IMR-90 (cell line): ENCODE measurements around the gene DYNLT2. TPM values are rescaled to one million over a fixed set of nuclear protein-coding genes. Genes with fewer than 3 reads are reported as not detected.
A peak's percentile ranks its signal among the peaks of the same experiment; 100 is the strongest.

ENCODE experiments used
- ATAC-seq: fragments of 200-7000 bp; cut with Tn5 transposase; 2 replicates; pipeline ENCODE4 v1.9.1; 2020; ENCODE audit warnings: low read depth, mild to moderate bottlenecking, moderate library complexity
- BruUV-seq: library from RNA; stranded (reverse); fragments of 400-500 nt; replicated peaks from 2 replicates; lab custom pipeline; 2021; lab: Mats Ljungman, UMichigan
- CTCF ChIA-PET: fragments of 300-600 bp; formaldehyde crosslinking; extraction: SDS; loops from one replicate; lab custom pipeline; 2021; ENCODE audit warnings: antibody characterized with exemption; lab: Yijun Ruan, JAX
- POLR2A ChIA-PET: fragments of 300-600 bp; sonication (Branson Sonifier 250); formaldehyde crosslinking; loops from one replicate; lab custom pipeline; 2022; ENCODE audit warnings: antibody characterized with exemption; ENCODE audit not compliant: unreplicated experiment; lab: Charles Lee
- DNase-seq: peaks from one replicate; pipeline ENCODE4 v3.0.0; 2013
- H2AFZ ChIP-seq: replicated peaks from 2 replicates; pipeline ENCODE3; 2013; ENCODE audit warnings: low read length, mild to moderate bottlenecking; ENCODE audit not compliant: poor library complexity
- H2AK5ac ChIP-seq: 2 replicates; pipeline ENCODE4 v1.6.1; 2013; ENCODE audit warnings: low read depth, low read length, inconsistent platforms
- H2AK9ac ChIP-seq: replicated peaks from 2 replicates; pipeline ENCODE3; 2013; ENCODE audit warnings: mild to moderate bottlenecking, low read depth, low read length, moderate library complexity; ENCODE audit not compliant: poor library complexity
- H2BK120ac ChIP-seq: 2 replicates; pipeline ENCODE4 v1.6.1; 2013; ENCODE audit warnings: low read depth, low read length, inconsistent platforms
- H2BK15ac ChIP-seq: 3 replicates; pipeline ENCODE4 v1.6.1; 2013; ENCODE audit warnings: low read depth, low read length, inconsistent platforms
- H2BK20ac ChIP-seq: 2 replicates; pipeline ENCODE4 v1.6.1; 2013; ENCODE audit warnings: low read depth, mild to moderate bottlenecking, inconsistent platforms, low read length, moderate library complexity
- H2BK5ac ChIP-seq: 2 replicates; pipeline ENCODE4 v1.6.1; 2013; ENCODE audit warnings: mild to moderate bottlenecking, low read depth, low read length, inconsistent platforms; ENCODE audit not compliant: poor library complexity, severe bottlenecking
- H3K14ac ChIP-seq: replicated peaks from 2 replicates; pipeline ENCODE4 v1.6.1; 2013; ENCODE audit warnings: low read depth, low read length, inconsistent platforms
- H3K18ac ChIP-seq: 2 replicates; pipeline ENCODE4 v1.6.1; 2013; ENCODE audit warnings: low read depth, low read length, control low read depth
- H3K23ac ChIP-seq: 2 replicates; pipeline ENCODE4 v1.6.1; 2013; ENCODE audit warnings: low read depth, low read length, inconsistent platforms
- H3K27ac ChIP-seq: 2 replicates; pipeline ENCODE4 v1.5.1; 2013; ENCODE audit warnings: mild to moderate bottlenecking, control low read depth, low read length; ENCODE audit not compliant: insufficient read depth
- H3K27me3 ChIP-seq: 2 replicates; pipeline ENCODE4 v1.6.1; 2013; ENCODE audit warnings: low read length; ENCODE audit not compliant: control insufficient read depth, insufficient read depth
- H3K36me3 ChIP-seq: 2 replicates; pipeline ENCODE4 v1.6.1; 2013; ENCODE audit warnings: low read length, mixed read lengths; ENCODE audit not compliant: control insufficient read depth, insufficient read depth
- H3K4ac ChIP-seq: 2 replicates; pipeline ENCODE4 v1.6.1; 2013; ENCODE audit warnings: low read depth, low read length, inconsistent platforms
- H3K4me1 ChIP-seq: 2 replicates; pipeline ENCODE4 v1.6.1; 2013; ENCODE audit warnings: low read length, mixed read lengths; ENCODE audit not compliant: control insufficient read depth, insufficient read depth
- H3K4me2 ChIP-seq: 2 replicates; pipeline ENCODE4 v1.6.1; 2013; ENCODE audit warnings: low read depth, mild to moderate bottlenecking, control low read depth, low read length, moderate library complexity
- H3K4me3 ChIP-seq: 2 replicates; pipeline ENCODE4 v1.5.1; 2013; ENCODE audit warnings: low read depth, mild to moderate bottlenecking, control low read depth, low read length, moderate library complexity; ENCODE audit not compliant: insufficient read depth
- H3K56ac ChIP-seq: 2 replicates; pipeline ENCODE4 v1.6.1; 2013; ENCODE audit warnings: low read length, inconsistent platforms; ENCODE audit not compliant: insufficient read depth; ENCODE audit errors: extremely low read depth
- H3K79me1 ChIP-seq, 2 experiments: 2 replicates each; pipeline ENCODE4 v1.6.1; 2013; ENCODE audit warnings: low read length in 2 of 2, inconsistent platforms in 1 of 2, low read depth in 1 of 2
- H3K9ac ChIP-seq: 2 replicates; pipeline ENCODE4 v1.6.1; 2013; ENCODE audit warnings: low read depth, low read length, control low read depth
- H3K9me1 ChIP-seq: 2 replicates; pipeline ENCODE4 v1.6.1; 2013; ENCODE audit warnings: low read length, inconsistent platforms; ENCODE audit not compliant: insufficient read depth
- H3K9me3 ChIP-seq: 2 replicates; pipeline ENCODE4 v1.6.1; 2013; ENCODE audit warnings: low read length; ENCODE audit not compliant: control insufficient read depth, insufficient read depth
- H4K20me1 ChIP-seq: 2 replicates; pipeline ENCODE4 v1.6.1; 2013; ENCODE audit warnings: low read length, inconsistent platforms; ENCODE audit not compliant: insufficient read depth
- H4K5ac ChIP-seq: 2 replicates; pipeline ENCODE4 v1.6.1; 2013; ENCODE audit warnings: mild to moderate bottlenecking, low read depth, low read length, control low read depth
- H4K8ac ChIP-seq, 2 experiments: 2 replicates each; pipeline ENCODE4 v1.6.1; 2013; ENCODE audit warnings: low read depth in 2 of 2, low read length in 2 of 2, control low read depth in 1 of 2, inconsistent platforms in 1 of 2
- H4K91ac ChIP-seq: 2 replicates; pipeline ENCODE4 v1.6.1; 2013; ENCODE audit warnings: low read depth, low read length, inconsistent platforms; ENCODE audit not compliant: insufficient read depth
- RFX5 ChIP-seq: IDR thresholded peaks from 2 replicates; pipeline ENCODE4 v1.8.0; 2012; ENCODE audit warnings: low read depth, mild to moderate bottlenecking, low read length, moderate library complexity
- WGBS, 2 experiments: methylation state at CpG; one replicate each; pipeline versions ENCODE4 v1.1.5 to v1.1.7; 2013; ENCODE audit warnings: missing lambda C conversion rate in 2 of 2; ENCODE audit not compliant: insufficient read length in 1 of 2; ENCODE audit errors: extremely low coverage in 2 of 2; 5-methylcytosine and 5-hydroxymethylcytosine counted together
- dilution Hi-C: fragments of 300-500 bp; cut with HindIII; formaldehyde crosslinking; loops from one replicate; pipeline ENCODE4 v1.14.3; 2018; ENCODE audit warnings: low sequenced_read_pairs; ENCODE audit not compliant: unreplicated experiment
- in situ Hi-C: fragments of 300-500 bp; cut with MboI; formaldehyde crosslinking; loops from 3 replicates; pipeline ENCODE4 v1.14.3; 2019; ENCODE audit warnings: low sequenced_read_pairs, inconsistent platforms, mixed read lengths
- intact Hi-C: fragments of 100-400 bp; cut with micrococcal nuclease; formaldehyde crosslinking; loops from 2 replicates; pipeline ENCODE4 v1.10.0; 2022
- polyA plus RNA-seq, 3 experiments: library from polyadenylated mRNA; depleted of rRNA; stranded (reverse); fragments of >200 nt; gene quantifications; 2 replicates each; pipeline ENCODE4 v1.2.3, GENCODE V29; 2012; ENCODE audit warnings: low replicate concordance in 1 of 3
- total RNA-seq: library from RNA; depleted of rRNA; stranded (reverse); fragments of >200 nt; gene quantifications from 2 replicates; pipeline ENCODE4 v1.2.3, GENCODE V29; 2012

Gene DYNLT2
- total and polyA plus RNA-seq, 2 of the 4 experiments (the other 2 are of a cell fraction) = 0.36 to 0.44 TPM

- ChIA-PET POLR2A (no interaction called here), CTCF (interaction anchor here (0.9 kb wide), 1 partner anchor 12 kb away, joined by 3 read pairs; the partner anchor contains the start of gene ERMARD)
- Histone ChIP-seq H3K56ac (no peak overlapping the region), H2BK20ac (no peak overlapping the region; the same call in 1 of the 2 replicates), H4K20me1 (no peaks in the 10 kb centered on the region), H4K8ac (no peak overlapping the region), H4K5ac (no peak overlapping the region), H3K23ac (no peak overlapping the region), H3K27ac (no peak overlapping the region), H3K4me3 (no peak overlapping the region), H3K79me1 (peaks cover 3 to 7% of the 10 kb centered on the region in 2 experiments; a peak in 2 of 4 replicates), H2BK5ac (no peak overlapping the region), H2BK15ac (no peak overlapping the region), H3K14ac (no peak overlapping the region), H2AFZ (no peak overlapping the region), H3K4ac (no peak overlapping the region), H3K36me3 (peaks cover 46% of the 10 kb centered on the region), H3K4me2 (no peak overlapping the region), H3K9ac (no peak overlapping the region), H3K18ac (0 out of 2 replicates have a peak overlapping the region, but pooled peaks have one; percentile 6), H2AK9ac (no peak overlapping the region), H3K27me3 (no peaks in the 10 kb centered on the region), H3K9me1 (peaks cover 8% of the 10 kb centered on the region), H2AK5ac (no peak overlapping the region), H2BK120ac (no peak overlapping the region), H3K4me1 (peaks cover 19% of the 10 kb centered on the region), H3K9me3 (no peaks in the 10 kb centered on the region), H4K91ac (no peak overlapping the region; the same call in 1 of the 2 replicates)
- no peak for TF ChIP-seq RFX5
- BruUV-seq = no TSS peak
- dilution Hi-C loops (no loop called here), in situ Hi-C loops (no loop called here), intact Hi-C loops (no loop called here)
- no peak for DNase-seq
- 84% methylated on average over 4 of the region's 10 CpGs; no CpG with 5 or more reads in 1 of the 2 experiments for WGBS, 2 experiments
- no peak for ATAC-seq
Measured at GRCh38 chr6:169763881-169764280, 12.5 kb upstream of the DYNLT2 start.
